CD4-positive, alpha-beta T cell treated with Interleukin-12 subunit alpha and Interleukin-12 subunit beta, for 1 hour (primary cell): ENCODE measurements around the gene IBSP.

Source experiments
- DNase-seq: peaks from one replicate; pipeline ENCODE4 v3.0.0-alpha.2; 2020

IBSP gene

GRCh38 chr4:87838890-87839591, 39.7 kb downstream of the IBSP start:
- peak; percentile 6 for DNase-seq

GRCh38 chr4:87839592-87839946, 40.2 kb downstream of the IBSP start:
- no peak for DNase-seq

GRCh38 chr4:87840149-87840548, 40.8 kb downstream of the IBSP start:
- no peak for DNase-seq

- DNase-seq: peak; percentile 7
These were observed 44.6 kb downstream of the IBSP start for GRCh38 chr4:87843936-87844335.

- no peak for DNase-seq
These were observed 45.1 kb downstream of the IBSP start for GRCh38 chr4:87844452-87844851.

GRCh38 chr4:87846226-87846625, 46.9 kb downstream of the IBSP start:
- no peak for DNase-seq

- peak; percentile 26 for DNase-seq
These were observed 49.4 kb downstream of the IBSP start for GRCh38 chr4:87848622-87849351.

- no peak for DNase-seq
These were observed 50.3 kb downstream of the IBSP start for GRCh38 chr4:87849612-87850011.

GRCh38 chr4:87851332-87851731, 52.0 kb downstream of the IBSP start:
- peak; percentile 1 for DNase-seq

GRCh38 chr4:87851953-87852352, 52.6 kb downstream of the IBSP start:
- DNase-seq: no peak

- DNase-seq: peak; percentile 10
These were observed 53.8 kb downstream of the IBSP start for GRCh38 chr4:87853108-87853507.

GRCh38 chr4:87853891-87854290, 54.5 kb downstream of the IBSP start:
- DNase-seq: no peak

GRCh38 chr4:87855559-87855958, 56.2 kb downstream of the IBSP start:
- DNase-seq: no peak

- DNase-seq: no peak
These were observed 57.5 kb downstream of the IBSP start for GRCh38 chr4:87856816-87857215.

GRCh38 chr4:87857789-87858188, 58.4 kb downstream of the IBSP start:
- no peak for DNase-seq
